Stimulated activated CD4-positive, alpha-beta T cell treated with anti-CD3 and anti-CD28 coated beads, Interleukin-1b, Interleukin-23, amount 100 ng/mL, for 48 hours (primary cell): ENCODE measurements around the gene SHD.

ENCODE experiments used
- DNase-seq: peaks from one replicate; pipeline ENCODE4 v3.0.0-alpha.2; 2020

Gene SHD

GRCh38 chr19:4298810-4299550 lies 19.9 kb downstream of the SHD start:
- no peak for DNase-seq

DNA sequence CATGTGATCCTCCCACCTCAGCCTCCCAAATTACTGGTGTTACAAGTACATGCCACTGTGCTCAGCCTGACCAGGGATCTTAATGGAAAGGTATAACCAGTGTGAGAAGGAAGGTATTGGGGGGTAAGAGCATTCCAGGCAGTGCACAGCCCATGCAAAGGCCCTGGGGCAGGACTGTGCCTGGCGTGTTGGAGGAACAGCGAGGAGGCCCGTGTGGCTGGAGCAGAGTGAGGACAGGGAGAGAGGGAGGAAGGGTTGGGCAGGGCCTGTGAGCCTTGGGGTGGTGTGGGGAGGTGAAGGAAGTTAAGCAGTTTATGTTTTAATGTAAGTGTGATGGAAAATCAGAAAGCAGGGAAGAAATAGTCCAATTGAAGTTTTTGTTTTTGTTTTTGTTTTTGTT lies 21.5 kb downstream of the SHD start:
- DNase-seq: no peak

- no peak for DNase-seq
These were observed 22.6 kb downstream of the SHD start for GRCh38 chr19:4301590-4302242.

DNA sequence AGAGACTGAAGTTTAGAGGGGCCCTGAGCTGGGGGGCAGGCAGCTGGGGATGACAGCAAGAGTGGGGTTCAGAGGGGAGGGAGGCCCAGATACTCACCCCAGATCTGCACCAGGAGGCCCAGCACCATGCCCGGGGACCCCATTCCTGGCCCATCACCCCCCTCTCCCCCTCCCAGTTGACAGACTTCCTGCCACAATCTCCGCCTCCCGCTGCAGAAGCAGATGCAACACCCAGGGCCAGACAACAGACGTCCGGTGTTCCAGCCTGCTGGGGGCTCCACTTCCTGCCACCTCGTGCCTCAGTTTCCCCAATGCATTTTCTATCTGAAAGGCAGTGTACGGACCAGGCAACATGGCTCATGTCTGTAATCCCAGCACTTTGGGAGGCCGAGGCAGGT lies 23.2 kb downstream of the SHD start, which contains the start of gene TMIGD2:
TSS of gene TMIGD2 (minus strand) at position 147 of the 398 bp plus-strand sequence. CDS start at position 143, 4 bp downstream.
- no peak for DNase-seq

- no peak for DNase-seq
These were observed 24.9 kb downstream of the SHD start for GRCh38 chr19:4303819-4304537.

- peak; percentile 82 for DNase-seq
These were observed 25.6 kb downstream of the SHD start, which contains the start of gene FSD1 for GRCh38 chr19:4304538-4305256. FSD1 (plus strand) TSS chr19:4304598; CDS start chr19:4304747, 149 bp downstream.

- DNase-seq: no peak
These were observed 26.2 kb downstream of the SHD start for GRCh38 chr19:4305257-4305612.

DNA sequence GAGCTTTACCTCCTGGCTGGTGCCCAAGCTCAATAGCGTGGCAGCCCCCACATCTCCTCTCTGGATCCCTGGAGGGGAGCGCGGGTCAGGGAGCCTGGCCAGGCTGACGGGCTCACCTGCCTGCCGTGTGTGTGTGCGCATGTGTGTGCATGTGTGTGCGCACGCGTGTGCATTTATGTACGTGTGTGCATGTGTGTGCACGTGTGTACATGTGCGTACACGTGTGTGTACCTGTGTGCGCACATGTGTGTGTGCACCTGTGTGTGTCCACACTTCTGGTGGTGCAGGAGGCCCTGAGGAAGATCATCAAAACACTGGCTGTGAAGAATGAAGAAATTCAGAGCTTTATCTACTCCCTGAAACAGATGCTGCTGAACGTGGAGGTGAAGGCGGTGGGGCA lies 26.6 kb downstream of the SHD start:
- no peak for DNase-seq

DNA sequence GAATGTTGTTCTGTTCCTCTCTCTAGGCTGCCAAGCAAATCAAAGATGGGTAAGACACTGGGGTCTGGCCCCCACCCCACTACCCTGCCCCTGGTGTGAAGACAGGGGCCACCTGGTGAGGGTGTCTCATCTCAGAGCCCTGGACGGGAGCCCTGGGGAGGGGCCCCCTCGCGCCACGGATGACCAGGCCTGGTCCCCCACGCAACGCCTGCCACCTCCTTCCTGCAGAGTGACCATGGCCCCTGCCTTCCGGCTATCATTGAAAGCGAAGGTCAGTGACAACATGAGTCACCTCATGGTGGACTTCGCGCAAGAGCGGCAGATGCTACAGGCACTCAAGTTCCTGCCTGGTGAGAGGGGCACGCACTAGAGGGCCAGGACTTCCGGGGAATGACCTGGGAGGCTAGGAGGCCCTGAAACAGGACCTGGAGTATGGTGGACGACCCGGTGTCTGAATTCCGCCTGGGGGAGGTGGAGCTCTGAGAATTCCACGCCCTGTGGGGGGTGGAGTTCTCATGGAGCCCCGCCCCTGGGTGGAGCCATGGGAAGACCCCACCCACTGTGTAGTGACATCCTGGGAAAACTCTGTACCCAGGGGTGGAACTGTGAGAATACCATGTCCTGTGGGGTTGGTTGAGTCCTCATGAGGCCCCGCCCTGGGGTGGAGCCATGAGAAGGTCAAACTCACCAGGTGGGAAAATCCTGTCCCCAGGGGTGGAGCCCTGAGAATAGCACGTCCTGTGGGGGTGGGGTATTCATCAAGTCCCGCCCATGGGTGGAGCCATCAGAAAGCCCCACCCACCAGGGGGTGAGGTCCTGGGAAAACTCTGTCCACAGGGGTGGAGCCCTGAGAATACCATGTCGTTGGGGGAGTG lies 31.4 kb downstream of the SHD start:
- DNase-seq: no peak

DNA sequence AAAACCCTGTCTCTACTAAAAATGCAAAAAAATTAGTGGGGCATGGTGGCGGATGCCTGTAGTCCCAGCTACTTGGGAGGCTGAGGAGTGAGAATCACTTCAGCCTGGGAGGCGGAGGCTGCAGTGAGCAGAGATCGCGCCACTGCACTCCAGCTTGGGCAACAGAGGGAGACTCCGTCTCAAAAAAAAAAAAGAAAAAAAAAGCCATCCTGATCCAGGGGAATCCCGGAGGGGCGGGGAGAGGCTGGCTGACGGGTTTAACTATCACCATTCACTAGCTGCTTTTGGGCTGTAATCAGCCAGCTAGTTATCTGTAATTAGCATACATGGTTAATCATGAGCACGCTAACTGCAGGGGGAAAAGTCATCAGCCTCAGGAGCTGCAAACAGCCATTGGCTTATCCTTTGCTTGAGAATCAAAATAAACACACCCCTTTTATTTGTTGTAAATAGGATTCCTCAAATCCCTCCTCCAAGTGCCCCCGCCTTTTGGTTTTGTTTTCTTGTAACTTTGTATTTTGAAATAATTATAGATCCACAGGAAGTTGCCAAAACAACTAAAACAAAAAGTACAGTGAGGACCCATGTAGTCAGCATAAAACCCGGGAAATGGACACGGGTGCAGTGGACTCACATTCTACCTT lies 34.9 kb downstream of the SHD start:
- no peak for DNase-seq

DNA sequence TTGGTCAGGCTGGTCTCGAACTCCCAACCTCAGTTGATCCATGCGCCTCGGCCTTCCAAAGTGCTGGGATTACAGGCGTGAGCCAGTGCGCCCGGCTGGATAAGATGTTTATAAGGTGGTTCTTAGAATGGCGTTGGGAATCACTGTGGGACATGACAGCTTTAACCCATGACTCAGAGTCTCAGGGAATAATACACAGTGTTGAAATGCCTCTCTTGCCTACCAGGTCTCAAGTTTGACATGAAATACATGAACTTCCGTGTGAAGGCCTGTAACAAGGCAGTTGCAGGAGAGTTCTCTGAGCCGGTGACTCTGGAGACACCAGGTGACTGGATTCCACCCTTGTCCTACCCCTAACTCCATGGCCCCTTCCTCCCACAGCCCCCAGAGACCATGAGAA lies 37.9 kb downstream of the SHD start:
- no peak for DNase-seq

- no peak for DNase-seq
These were observed 39.4 kb downstream of the SHD start for GRCh38 chr19:4318460-4318859.

DNA sequence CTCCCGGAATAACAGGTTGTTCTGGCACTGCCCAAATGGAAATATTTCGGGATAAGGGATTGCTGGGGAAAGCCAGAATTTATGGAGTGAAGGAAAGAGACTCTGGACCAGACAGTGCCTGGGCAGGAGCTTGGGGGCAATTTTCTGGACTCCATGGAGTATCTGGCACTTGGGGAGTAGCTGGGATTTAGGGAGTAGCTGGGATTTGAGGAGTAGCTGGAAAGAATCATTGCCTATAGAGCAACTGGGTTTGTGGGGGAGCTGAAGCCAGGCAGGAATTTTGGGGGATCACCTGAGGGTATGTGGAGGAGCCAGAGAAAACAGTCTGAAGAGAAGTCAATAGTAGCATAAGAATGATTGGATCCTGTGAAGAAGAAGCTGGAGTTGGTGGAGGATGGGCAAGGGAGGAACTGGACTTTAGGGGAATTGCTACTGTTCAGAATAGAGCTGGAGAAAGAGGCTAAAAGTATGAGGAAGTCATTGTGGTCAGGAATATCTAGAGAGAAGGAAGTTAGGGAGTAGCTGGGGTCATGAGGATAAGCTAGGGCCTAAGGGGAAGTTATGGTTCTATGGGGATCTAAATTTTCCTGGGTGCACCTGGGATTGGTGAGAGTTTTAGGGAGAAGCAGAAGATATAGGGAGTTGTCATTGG lies 40.1 kb downstream of the SHD start:
- no peak for DNase-seq

- DNase-seq: no peak
These were observed 41.4 kb downstream of the SHD start for GRCh38 chr19:4320419-4320818.

DNA sequence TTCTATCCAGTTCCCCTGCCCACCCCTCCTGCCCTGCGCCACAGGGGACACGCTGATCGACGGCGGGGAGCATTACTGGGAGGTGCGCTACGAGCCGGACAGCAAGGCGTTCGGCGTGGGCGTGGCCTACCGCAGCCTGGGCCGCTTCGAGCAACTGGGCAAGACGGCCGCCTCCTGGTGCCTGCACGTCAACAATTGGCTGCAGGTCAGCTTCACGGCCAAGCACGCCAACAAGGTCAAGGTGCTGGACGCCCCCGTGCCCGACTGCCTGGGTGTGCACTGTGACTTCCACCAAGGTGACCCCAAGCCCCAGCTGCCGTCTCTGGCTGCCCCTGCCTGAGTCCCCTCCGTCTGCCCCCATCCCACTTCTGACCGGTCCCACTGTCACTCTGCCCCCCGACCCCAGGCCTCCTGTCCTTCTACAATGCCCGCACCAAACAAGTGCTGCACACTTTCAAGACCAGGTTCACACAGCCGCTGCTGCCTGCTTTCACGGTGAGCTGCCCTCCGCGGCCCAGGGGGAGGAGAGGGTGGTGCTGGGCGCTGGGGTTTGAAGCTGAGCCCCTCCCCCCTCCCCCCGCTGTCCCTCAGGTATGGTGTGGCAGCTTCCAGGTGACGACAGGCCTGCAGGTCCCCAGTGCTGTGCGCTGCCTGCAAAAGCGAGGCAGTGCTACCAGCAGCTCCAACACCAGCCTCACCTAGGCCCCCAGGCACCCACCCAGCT lies 44.0 kb downstream of the SHD start:
- DNase-seq: no peak

GRCh38 chr19:4323692-4324091 lies 44.6 kb downstream of the SHD start:
- no peak for DNase-seq

GRCh38 chr19:4324228-4324627 lies 45.2 kb downstream of the SHD start:
- no peak for DNase-seq

DNA sequence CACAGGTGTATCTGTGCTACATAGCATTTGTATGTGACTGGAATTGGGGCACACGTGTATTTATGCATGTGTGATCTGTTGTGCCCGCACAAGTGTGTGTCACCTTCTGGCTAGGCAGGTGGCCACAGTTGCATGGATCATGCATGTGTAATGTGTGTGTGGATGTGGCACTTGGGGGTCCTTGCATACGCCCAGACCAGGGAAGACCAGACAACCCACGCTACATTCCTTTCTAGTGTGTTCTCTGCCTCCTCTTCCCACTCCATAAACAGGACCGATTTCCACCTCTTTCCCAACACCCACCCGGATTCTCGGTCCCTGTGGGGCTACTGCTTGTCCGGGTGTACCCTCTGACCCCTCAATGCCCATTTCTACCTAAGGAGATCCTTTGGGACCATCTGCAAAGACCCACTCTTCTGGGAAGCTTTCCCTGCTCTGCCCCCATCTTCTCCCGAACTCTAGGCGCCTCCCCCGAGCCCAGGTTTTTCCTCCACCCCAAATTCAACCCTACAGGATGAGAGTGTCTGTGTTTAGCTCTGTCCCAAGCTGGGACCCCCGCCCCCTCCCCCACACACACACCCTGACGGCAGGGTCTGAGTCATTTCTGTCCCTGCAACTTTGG lies 47.3 kb downstream of the SHD start:
- no peak for DNase-seq

DNA sequence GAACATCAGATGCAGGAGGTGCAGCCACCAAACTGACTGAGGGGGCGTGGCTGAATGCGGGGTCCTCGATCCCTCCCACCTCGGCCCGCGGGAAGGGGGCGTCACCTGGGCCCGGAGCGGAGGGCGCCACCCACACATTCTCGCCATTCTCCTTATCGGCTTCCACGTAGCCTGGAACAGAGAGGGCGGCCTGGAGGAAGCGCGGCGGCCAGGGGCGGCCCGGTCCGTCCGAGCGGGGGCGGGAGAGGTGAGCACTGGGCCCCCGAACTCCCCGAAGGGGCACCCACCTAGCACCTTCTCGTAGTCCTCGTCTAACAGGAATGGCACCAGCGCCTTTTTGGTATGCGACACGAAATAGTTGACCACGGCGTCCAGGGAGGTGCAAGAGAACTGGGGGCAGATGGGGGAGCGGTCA lies 47.8 kb downstream of the SHD start:
- DNase-seq: no peak
